H1 (cell line): ENCODE data around the gene ZBTB46. TPM values are rescaled to one million over a fixed set of nuclear protein-coding genes. Genes with fewer than 3 reads are reported as not detected.

ENCODE experiments used
- ATF2 ChIP-seq: IDR thresholded peaks from 2 replicates; pipeline ENCODE4 v1.6.1; 2012; ENCODE audit warnings: low read length, inconsistent platforms
- RBBP5 ChIP-seq: IDR thresholded peaks from 2 replicates; pipeline ENCODE4 v1.7.1; 2012; ENCODE audit warnings: low read depth, mild to moderate bottlenecking, inconsistent platforms, low read length, moderate library complexity, borderline replicate concordance
- polyA plus RNA-seq, 7 experiments: library from polyadenylated mRNA; depleted of rRNA in 3 of 7; stranded (reverse) in 5 of 7; unstranded in 2 of 7; fragments of >200 nt in 5 of 7; fragments of 200-250 nt in 2 of 7; gene quantifications; 1 replicate in 5 of 7; 2 replicates in 1 of 7; 4 replicates in 1 of 7; pipeline versions ENCODE4 v1.2.1 to v1.2.3, GENCODE V29; 2011 to 2013; ENCODE audit warnings: missing spikeins in 2 of 7, mixed read lengths in 2 of 7
- total RNA-seq: library from RNA; stranded (reverse); fragmentation: NEBNext Ultra II Directional; extraction: Animal tissue kit (Norgen Biotek cat#: 25700); gene quantifications from 2 replicates; pipeline ENCODE4 v1.2.1, GENCODE V29; 2021

The ZBTB46 gene
- total and polyA plus RNA-seq, 2 of the 8 experiments (the other 6 are each of a cell fraction or from before 2014, with no cell fraction given), result 6.4 to 22.4 TPM

GRCh38 chr20:63836458-63837344 is 5.6 kb upstream of the ZBTB46 start (continued):
- TF ChIP-seq RBBP5, result no peak
- TF ChIP-seq ATF2, result no peak
- TF ChIP-seq, all 59 proteins: peak for 0
